HG03432 (cell line): ENCODE results near the gene CALM3.

ENCODE experiments used
- ATAC-seq: cut with Tn5 transposase; IDR thresholded peaks from one replicate; pipeline ENCODE4 v1.9.1; 2021; ENCODE audit warnings: mild to moderate bottlenecking, moderate library complexity; ENCODE audit not compliant: unreplicated experiment

The CALM3 gene

DNA sequence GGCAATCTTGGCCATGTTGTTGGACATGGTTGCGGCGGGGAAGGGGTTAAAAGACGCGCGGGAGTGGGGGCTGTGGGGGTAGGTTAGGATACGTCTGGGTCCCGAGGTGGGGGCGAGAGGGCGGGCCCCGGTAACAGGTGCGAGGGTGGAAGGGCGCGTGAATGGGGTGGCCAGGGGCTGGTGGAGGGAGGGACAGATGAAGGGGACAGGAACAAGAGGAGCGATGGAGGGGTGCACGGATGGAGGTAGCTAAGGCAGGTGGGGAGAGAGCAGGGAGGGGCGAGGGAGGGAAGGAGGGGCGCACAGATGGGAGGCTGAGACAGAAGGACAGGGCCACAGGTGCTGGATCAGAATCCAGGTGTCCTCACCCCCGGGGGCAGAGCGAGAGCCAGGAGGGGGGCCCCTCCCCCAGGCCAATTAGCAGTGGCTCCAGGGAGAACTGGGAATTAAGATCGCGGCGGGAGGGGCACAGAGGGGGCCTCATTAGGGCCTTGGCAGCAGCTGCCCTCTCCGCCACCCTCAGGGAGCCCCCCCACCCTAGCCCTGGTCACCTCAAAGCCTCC lies 33.6 kb downstream of the CALM3 start:
- ATAC-seq, result no peak

- ATAC-seq, result no peak
Observed at GRCh38 chr19:46635920-46636761, 35.0 kb downstream of the CALM3 start, which contains the start of gene GNG8. Gene GNG8 (minus strand): TSS chr19:46636202. CDS start chr19:46634682, 1,520 bp downstream.

DNA sequence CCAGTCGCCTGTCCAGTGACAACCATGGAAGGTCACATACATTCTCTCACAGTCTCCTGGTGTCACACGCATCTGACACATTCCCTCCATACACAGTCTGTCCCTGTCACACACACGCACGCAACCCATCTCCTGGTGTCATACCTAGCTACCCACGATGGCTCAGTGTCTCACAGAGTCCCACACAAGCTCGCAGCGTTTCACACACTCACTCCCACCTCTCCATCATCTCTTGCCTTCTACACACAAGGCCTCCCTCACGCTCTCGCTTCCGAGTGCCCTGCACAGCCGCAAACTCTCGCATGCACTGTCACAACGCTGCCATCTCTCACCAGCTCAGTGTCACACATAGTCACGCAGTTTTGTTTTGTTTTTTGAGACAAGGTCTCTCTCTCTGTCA lies 36.1 kb downstream of the CALM3 start:
- no peak for ATAC-seq

GRCh38 chr19:46639358-46640182 lies 38.4 kb downstream of the CALM3 start:
- peak; percentile 9 for ATAC-seq

- ATAC-seq, result no peak
Observed at GRCh38 chr19:46640656-46641055, 39.5 kb downstream of the CALM3 start.

DNA sequence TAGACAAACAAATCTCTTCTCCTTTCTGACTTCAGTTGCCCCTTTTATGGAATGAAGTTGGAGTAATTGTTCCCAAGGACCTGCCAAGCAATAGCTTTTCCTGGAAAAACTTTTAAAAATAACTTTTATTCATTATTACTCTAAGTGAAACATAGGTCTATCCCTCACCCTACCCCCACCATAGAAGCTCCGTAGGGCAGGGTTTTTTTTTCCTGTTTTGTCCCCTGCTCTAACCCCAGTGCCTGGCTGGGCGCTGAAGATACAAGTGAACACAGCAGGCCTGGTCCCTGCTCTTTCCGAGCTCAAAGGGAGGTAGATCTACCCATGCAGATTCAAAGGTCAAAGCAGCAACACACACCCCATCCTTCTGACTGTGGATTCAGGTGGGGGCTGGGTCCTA lies 43.6 kb downstream of the CALM3 start:
- ATAC-seq, result no peak

- ATAC-seq, result no peak
Observed at GRCh38 chr19:46646402-46646801, 45.3 kb downstream of the CALM3 start.

DNA sequence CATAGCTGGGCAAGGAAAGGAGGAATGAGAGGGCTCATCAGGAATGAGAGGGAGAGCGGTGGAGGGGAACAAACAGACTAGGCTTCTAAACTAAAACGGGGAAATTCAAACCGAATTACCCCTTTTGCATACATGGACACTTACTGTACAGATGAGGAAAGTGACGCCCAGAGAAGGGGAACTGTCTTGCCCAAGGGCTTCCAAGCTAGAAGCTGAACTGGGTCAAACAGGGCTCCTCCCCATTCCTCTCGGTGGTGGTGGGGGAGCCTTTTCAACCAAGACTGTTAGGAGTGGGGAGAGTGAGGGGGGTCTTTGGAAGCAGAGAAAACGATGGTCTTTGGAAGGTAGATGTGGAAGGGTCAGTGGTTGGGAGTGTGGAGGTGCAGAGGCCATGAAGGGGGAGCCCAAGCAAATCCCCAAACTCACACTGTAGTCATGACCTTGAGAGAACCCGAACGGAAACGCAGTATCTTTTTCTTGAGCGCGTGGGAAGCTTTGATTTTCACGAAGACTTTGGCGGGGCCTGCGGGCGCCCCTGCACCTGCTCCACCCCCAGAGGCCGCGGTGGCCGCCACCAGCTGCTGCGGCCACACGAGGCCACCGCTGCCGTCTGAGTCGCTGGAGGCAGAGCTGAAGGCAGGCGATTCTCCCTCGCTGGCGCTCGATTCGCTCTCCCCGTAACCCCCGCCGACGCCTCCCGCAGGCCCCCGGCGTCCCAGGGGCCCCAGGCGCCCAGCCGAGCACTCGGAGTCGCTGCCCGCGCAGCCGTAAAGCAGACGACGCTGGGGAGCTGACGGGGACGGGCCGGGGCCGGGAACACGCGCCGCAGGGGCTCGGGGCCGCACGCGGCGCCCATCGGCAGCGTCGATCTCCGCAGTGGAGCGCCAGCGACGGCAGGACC lies 47.2 kb downstream of the CALM3 start:
- ATAC-seq, result no peak

DNA sequence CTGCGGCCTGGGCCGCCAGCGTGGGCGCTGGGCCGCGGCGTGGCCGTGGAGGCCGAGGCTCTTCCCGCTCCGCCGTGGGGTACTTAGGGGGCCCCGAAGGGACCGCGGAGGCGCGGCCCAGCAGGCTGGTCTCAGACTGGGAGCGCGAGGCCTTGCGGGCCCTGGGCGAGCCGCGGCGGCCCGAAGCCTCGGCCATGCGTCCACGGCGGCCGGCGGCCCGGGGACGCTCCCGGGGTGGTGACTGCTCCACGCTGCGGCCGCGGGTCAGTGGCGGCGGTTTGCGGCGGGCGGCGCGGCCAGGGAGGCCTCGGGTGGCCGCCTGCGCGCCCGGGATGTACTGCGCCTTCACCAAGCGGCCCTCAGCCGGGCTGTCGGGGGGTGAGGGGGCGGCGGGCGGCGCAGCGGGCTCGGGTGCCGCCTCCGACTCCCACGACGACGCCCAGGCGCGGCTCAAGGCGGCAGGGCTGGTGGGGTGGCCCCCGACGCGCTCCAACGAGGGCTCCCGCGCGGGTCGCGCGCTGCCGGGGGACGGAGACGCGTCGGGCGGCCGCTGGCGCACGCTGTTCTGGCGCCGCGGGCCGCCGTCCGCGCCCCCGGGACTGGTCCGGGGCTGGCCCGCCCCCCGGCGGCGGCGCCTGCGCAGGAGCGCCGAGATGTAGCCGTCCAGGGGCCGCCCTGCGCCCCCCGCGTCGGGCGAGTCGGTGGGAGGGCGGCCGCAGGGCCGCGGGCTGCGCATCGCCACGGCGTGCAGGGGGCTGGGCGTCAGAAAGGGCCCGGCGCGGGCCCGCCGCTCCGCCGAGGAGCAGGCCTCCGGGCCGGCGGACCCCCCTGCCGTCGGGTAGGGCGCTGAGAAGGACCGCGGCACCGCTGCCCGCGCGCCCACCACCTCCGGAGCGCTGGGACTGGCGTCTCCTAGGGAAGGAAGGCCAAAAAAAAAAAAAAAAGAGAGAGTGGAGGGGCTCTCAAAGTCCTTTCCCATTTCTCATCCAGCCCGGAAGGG lies 48.1 kb downstream of the CALM3 start:
- no peak for ATAC-seq

DNA sequence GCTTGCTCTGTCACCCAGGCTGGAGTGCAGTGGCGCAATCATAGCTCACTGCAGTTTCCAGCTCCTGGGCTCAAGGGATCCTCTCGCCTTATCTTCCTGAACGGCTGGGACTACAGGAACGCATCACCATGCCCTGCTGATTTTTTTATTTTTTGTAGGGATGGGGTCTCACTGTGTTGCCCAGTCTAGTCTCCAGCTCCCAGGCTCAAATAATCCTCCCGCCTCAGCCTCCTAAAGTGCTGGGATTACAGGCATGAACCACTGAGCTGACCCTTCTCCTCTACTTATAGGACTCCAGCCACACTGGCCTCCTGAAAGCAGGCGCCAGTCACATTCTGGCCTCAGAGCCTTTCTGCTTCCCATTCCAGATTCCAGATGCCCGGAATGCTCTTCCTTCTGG lies 49.3 kb downstream of the CALM3 start:
- no peak for ATAC-seq

DNA sequence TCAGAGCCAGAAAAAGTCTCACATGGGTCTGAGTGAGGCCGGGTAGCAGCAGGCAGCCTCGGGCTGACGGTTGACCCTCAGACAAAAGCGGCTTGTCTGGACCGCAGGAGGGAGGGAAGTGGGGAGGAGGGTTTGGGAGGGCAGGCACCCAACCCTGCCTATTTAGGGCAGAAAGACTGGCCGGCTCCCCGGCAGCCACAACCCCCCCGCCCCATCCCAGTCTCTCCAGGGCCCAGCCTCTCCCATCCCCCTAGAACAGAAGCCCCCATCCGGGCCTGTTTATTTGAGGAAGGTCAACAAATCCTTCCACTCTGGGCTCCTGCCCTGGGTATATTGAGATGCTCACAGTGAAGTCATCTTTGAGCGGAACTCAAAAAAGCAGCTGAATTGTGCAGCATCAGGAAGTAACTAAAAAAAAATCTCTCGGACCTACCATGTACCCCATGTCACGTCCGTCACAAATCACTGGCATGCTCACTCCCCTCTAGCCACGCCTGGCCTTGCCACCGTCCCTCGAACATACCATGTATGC lies 53.6 kb downstream of the CALM3 start:
- ATAC-seq, result no peak

DNA sequence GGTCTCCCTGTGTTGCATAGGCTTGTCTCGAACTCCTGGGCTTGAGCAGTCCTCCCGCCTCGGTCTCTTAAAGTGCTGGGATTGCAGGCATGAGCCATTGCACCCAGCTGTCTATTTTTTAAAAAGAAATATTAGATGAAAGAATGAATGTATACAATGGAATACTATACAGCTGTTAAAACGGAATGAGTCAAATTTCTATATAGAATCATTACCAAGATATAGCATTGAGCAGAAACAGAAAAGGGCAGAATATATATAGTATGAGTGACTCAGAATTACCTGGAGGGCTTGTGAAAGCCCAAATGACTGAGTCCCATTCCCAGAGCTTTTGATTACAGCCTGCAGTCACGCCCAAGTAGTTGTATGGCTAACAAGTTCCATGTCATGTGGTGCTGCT lies 55.4 kb downstream of the CALM3 start:
- no peak for ATAC-seq

DNA sequence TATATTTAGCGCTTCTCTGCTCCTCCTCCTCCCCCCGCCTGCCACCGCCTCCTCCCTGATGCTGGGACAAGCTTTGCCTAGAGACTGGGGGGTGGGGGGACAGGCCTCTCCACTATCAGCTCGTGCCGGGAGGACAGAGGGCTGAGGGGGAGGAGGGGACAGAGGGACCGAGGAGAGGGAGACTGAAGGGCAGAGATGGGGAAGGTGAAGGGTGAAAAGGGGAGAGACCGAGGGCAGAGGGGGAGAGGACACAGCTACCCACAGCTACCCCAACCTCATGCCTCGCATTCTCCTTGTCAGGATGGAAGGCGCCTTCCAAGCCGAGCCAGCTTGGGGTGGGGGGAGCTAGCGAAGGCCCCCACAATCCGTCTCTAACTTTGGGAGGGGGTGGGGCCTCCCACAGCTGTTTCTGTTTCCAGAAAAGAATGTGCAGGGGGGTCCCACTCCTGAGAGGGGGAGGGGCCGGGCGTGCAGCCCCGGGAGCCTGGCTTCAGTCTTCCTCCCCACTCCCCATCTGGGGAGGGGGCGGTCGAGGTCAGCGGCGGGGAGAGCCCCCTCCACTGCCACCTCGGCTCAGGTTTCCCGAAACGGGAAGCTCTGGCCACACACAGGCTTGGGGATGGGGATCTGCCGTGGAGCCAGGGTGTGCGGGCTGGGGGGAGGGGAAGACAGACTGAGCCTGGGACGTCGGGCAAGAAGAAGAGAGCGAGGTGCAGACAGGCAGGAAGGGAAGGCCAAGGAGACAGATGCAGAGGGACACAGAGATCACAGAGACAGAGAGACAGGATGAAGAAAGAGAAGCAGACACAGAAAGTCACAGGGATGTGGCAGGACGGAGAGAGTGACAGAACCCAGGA lies 58.2 kb downstream of the CALM3 start:
- no peak for ATAC-seq

- no peak for ATAC-seq
Observed at GRCh38 chr19:46660008-46660517, 58.9 kb downstream of the CALM3 start.
